Neural cell (in vitro differentiated cells): ENCODE data around the gene SENP3. TPM values are rescaled to one million over a fixed set of nuclear protein-coding genes. Genes with fewer than 3 reads are reported as not detected.

Source experiments
- H2AFZ ChIP-seq: fragments of 200-600, 300-800 bp; sonication (generic), shearing (Covaris generic); 2 replicates; pipeline ENCODE4 v1.6.0; 2014; ENCODE audit warnings: low read depth, mild to moderate bottlenecking, antibody characterized with exemption, low read length, moderate library complexity
- H3F3A ChIP-seq: fragments of 200-600 bp; shearing (Covaris generic); 2 replicates; pipeline ENCODE4 v1.6.1; 2016; ENCODE audit warnings: mild to moderate bottlenecking, moderate library complexity, mixed read lengths, antibody characterized with exemption, low read length; ENCODE audit not compliant: insufficient read depth, poor library complexity, severe bottlenecking
- H3K27ac ChIP-seq: fragments of 200-600, 300-800 bp; sonication (generic), shearing (Covaris generic); 2 replicates; pipeline ENCODE4 v1.5.1; 2014; ENCODE audit warnings: mild to moderate bottlenecking, low read length, moderate library complexity
- H3K27me3 ChIP-seq: fragments of 300-800, 200-600 bp; sonication (generic), shearing (Covaris generic); 2 replicates; pipeline ENCODE4 v1.6.0; 2014; ENCODE audit warnings: mild to moderate bottlenecking, low read depth, low read length, moderate library complexity; ENCODE audit not compliant: insufficient read depth
- H3K36me3 ChIP-seq: fragments of 300-800, 200-600 bp; sonication (generic), shearing (Covaris generic); 2 replicates; pipeline ENCODE4 v1.5.1; 2014; ENCODE audit warnings: mild to moderate bottlenecking, antibody characterized with exemption, low read length, moderate library complexity; ENCODE audit not compliant: insufficient read depth
- H3K4me2 ChIP-seq: fragments of 300-800, 200-600 bp; sonication (generic), shearing (Covaris generic); 2 replicates; pipeline ENCODE4 v1.6.0; 2014; ENCODE audit warnings: mild to moderate bottlenecking, low read length
- H3K4me3 ChIP-seq: fragments of 300-800, 200-600 bp; sonication (generic), shearing (Covaris generic); 2 replicates; pipeline ENCODE4 v1.5.1; 2014; ENCODE audit warnings: mild to moderate bottlenecking, low read length, moderate library complexity
- H3K79me2 ChIP-seq: fragments of 200-600 bp; shearing (Covaris generic); replicated peaks from 2 replicates; pipeline ENCODE4 v1.6.0; 2014; ENCODE audit warnings: mild to moderate bottlenecking, low read length, moderate library complexity; ENCODE audit not compliant: insufficient read depth
- H3K9ac ChIP-seq: fragments of 300-800, 200-600 bp; sonication (generic), shearing (Covaris generic); 2 replicates; pipeline ENCODE4 v1.6.1; 2016; ENCODE audit warnings: mild to moderate bottlenecking, low read length, mixed read lengths
- H3K9me2 ChIP-seq: fragments of 200-600 bp; shearing (Covaris generic); 2 replicates; pipeline ENCODE4 v1.6.1; 2016; ENCODE audit warnings: mild to moderate bottlenecking, low read length, mixed read lengths; ENCODE audit not compliant: insufficient read depth
- H3K9me3 ChIP-seq: fragments of 200-600, 300-800 bp; sonication (generic), shearing (Covaris generic); 2 replicates; pipeline ENCODE4 v1.6.1; 2016; ENCODE audit warnings: mild to moderate bottlenecking, mixed run types, low read length, moderate library complexity, mixed read lengths
- H4K20me1 ChIP-seq: fragments of 200-600 bp; shearing (Covaris generic); 2 replicates; pipeline ENCODE4 v1.6.1; 2016; ENCODE audit warnings: mild to moderate bottlenecking, mixed run types; ENCODE audit not compliant: insufficient read depth
- CTCF ChIP-seq: fragments of 450-650 bp; IDR thresholded peaks from 2 replicates; pipeline ENCODE4 v1.5.1; 2014; ENCODE audit warnings: antibody characterized with exemption, mild to moderate bottlenecking, moderate library complexity; ENCODE audit not compliant: poor library complexity, severe bottlenecking
- EP300 ChIP-seq: fragments of 450-650 bp; conservative IDR thresholded peaks from 2 replicates; pipeline ENCODE4 v1.6.1; 2014; ENCODE audit warnings: antibody characterized with exemption, mild to moderate bottlenecking, moderate library complexity; ENCODE audit not compliant: poor library complexity, severe bottlenecking
- EZH2 ChIP-seq: fragments of 200-600, 300-800 bp; shearing (Covaris generic), sonication (generic); IDR thresholded peaks from 2 replicates; pipeline ENCODE4 v1.6.1; 2014; ENCODE audit warnings: antibody characterized with exemption, low read length, borderline replicate concordance, mild to moderate bottlenecking; ENCODE audit not compliant: insufficient read depth, poor library complexity, severe bottlenecking
- MXI1 ChIP-seq: fragments of 450-650 bp; conservative IDR thresholded peaks from 2 replicates; pipeline ENCODE4 v1.6.1; 2014; ENCODE audit warnings: antibody characterized with exemption, mild to moderate bottlenecking; ENCODE audit not compliant: poor library complexity, severe bottlenecking
- POLR2AphosphoS5 ChIP-seq: IDR thresholded peaks from 2 replicates; pipeline ENCODE4 v1.6.1; 2012
- RAD21 ChIP-seq: fragments of 450-650 bp; conservative IDR thresholded peaks from 2 replicates; pipeline ENCODE4 v1.6.1; 2014; ENCODE audit warnings: antibody characterized with exemption, mild to moderate bottlenecking, moderate library complexity
- REST ChIP-seq: IDR thresholded peaks from 2 replicates; pipeline ENCODE4 v1.6.1; 2012; ENCODE audit warnings: borderline replicate concordance
- SMC3 ChIP-seq: fragments of 450-650 bp; conservative IDR thresholded peaks from 2 replicates; pipeline ENCODE4 v1.6.1; 2014; ENCODE audit warnings: antibody characterized with exemption, mild to moderate bottlenecking, moderate library complexity; ENCODE audit not compliant: poor library complexity
- TAF1 ChIP-seq: IDR thresholded peaks from 2 replicates; pipeline ENCODE4 v1.6.1; 2012; ENCODE audit warnings: low read depth
- polyA plus RNA-seq: library from polyadenylated mRNA; depleted of rRNA; stranded (reverse); fragments of >200 nt; gene quantifications from 2 replicates; pipeline ENCODE4 v1.2.3, GENCODE V29; 2014

The SENP3 gene
- polyA plus RNA-seq, 1 donor from 2014 or later, result 151 TPM

- Histone ChIP-seq H3K4me2 (no peak overlapping the region), H3K27me3 (peaks cover 22% of the 10 kb centered on the region), H3K36me3 (no peaks in the 10 kb centered on the region), H3K4me3 (no peak overlapping the region), H3K9me3 (no peaks in the 10 kb centered on the region), H3K79me2 (no peaks in the 10 kb centered on the region), H4K20me1 (no peaks in the 10 kb centered on the region), H3F3A (no peaks in the 10 kb centered on the region), H3K9me2 (no peaks in the 10 kb centered on the region), H3K27ac (no peak overlapping the region), H3K9ac (no peak overlapping the region), H2AFZ (no peak overlapping the region)
- TF ChIP-seq POLR2AphosphoS5, result no peak
- no peak for TF ChIP-seq MXI1
- TF ChIP-seq REST, result no peak
- TF ChIP-seq TAF1, result no peak
Measured at GRCh38 chr17:7551396-7551795, 10.3 kb upstream of the SENP3 start.

GRCh38 chr17:7552621-7553051, 9.1 kb upstream of the SENP3 start:
- Histone ChIP-seq H3K27me3 (peaks cover 18% of the 10 kb centered on the region), H3K4me3 (no peak overlapping the region), H2AFZ (no peak overlapping the region), H3K27ac (no peak overlapping the region), H3K9me3 (no peaks in the 10 kb centered on the region), H3K9me2 (no peaks in the 10 kb centered on the region), H3F3A (no peaks in the 10 kb centered on the region), H3K79me2 (no peaks in the 10 kb centered on the region), H3K36me3 (no peaks in the 10 kb centered on the region), H3K4me2 (no peak overlapping the region), H4K20me1 (no peaks in the 10 kb centered on the region), H3K9ac (no peak overlapping the region)
- TF ChIP-seq RAD21 (no peak), TAF1 (no peak), EZH2 (no peak), REST (no peak), MXI1 (no peak), EP300 (no peak), CTCF (no peak), POLR2AphosphoS5 (no peak), SMC3 (no peak)
